PFSK-1 (cell line): ENCODE measurements around the gene PDCL2.

ENCODE experiments used
- FOXP2 ChIP-seq: optimal IDR thresholded peaks from 2 replicates; pipeline ENCODE3; 2011; ENCODE audit warnings: borderline replicate concordance, control low read depth, inconsistent platforms; ENCODE audit not compliant: insufficient read depth; ENCODE audit errors: extremely low read length, extremely low read depth
- POLR2AphosphoS5 ChIP-seq: IDR thresholded peaks from 2 replicates; pipeline ENCODE4 v1.6.1; 2012; ENCODE audit warnings: low read depth, mild to moderate bottlenecking, control low read depth, low read length, moderate library complexity
- SIN3A ChIP-seq: IDR thresholded peaks from 2 replicates; pipeline ENCODE4 v1.6.1; 2012; ENCODE audit warnings: mild to moderate bottlenecking, low read length, moderate library complexity, borderline replicate concordance; ENCODE audit not compliant: insufficient read depth
- TAF1 ChIP-seq: IDR thresholded peaks from 2 replicates; pipeline ENCODE4 v1.6.1; 2012; ENCODE audit warnings: low read length, control low read depth, borderline replicate concordance; ENCODE audit not compliant: insufficient read depth
- TF ChIP-seq, protein P1 (sequence below), 2 experiments: IDR thresholded peaks; 2 replicates each; pipeline versions ENCODE4 v1.6.1 to v1.8.0; 2011 to 2012; ENCODE audit warnings: low read depth in 2 of 2, low read length in 2 of 2, control low read depth in 1 of 2, inconsistent platforms in 1 of 2, mild to moderate bottlenecking in 1 of 2, moderate library complexity in 1 of 2; ENCODE audit not compliant: insufficient read depth in 1 of 2

The PDCL2 gene

DNA sequence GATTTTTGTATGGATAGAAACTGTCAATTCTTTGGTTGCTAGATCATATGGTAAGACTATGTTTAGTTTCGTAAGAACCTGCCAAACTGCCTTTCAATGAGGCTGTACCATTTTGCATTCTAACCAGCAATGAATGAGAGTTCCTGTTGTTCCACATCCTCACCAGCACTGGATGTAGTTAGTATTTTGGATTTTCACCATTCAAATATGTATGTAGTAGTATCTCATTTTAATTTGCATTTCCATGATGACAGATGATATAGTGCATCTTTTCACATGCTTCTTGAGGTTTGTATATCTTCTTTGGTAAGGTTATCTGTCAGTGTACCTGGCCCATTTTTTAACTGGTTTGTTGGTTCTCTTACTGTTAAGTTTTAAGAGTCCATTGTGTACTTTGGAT lies 80.0 kb downstream of the PDCL2 start:
- TF ChIP-seq TAF1 (no peak), FOXP2 (no peak), SIN3A (no peak), POLR2AphosphoS5 (no peak)
- TF ChIP-seq, protein P1, sequence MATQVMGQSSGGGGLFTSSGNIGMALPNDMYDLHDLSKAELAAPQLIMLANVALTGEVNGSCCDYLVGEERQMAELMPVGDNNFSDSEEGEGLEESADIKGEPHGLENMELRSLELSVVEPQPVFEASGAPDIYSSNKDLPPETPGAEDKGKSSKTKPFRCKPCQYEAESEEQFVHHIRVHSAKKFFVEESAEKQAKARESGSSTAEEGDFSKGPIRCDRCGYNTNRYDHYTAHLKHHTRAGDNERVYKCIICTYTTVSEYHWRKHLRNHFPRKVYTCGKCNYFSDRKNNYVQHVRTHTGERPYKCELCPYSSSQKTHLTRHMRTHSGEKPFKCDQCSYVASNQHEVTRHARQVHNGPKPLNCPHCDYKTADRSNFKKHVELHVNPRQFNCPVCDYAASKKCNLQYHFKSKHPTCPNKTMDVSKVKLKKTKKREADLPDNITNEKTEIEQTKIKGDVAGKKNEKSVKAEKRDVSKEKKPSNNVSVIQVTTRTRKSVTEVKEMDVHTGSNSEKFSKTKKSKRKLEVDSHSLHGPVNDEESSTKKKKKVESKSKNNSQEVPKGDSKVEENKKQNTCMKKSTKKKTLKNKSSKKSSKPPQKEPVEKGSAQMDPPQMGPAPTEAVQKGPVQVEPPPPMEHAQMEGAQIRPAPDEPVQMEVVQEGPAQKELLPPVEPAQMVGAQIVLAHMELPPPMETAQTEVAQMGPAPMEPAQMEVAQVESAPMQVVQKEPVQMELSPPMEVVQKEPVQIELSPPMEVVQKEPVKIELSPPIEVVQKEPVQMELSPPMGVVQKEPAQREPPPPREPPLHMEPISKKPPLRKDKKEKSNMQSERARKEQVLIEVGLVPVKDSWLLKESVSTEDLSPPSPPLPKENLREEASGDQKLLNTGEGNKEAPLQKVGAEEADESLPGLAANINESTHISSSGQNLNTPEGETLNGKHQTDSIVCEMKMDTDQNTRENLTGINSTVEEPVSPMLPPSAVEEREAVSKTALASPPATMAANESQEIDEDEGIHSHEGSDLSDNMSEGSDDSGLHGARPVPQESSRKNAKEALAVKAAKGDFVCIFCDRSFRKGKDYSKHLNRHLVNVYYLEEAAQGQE (IDR thresholded peaks at IDR 0.05; ENCODE audit: insufficient read depth in 1 of 2, low read depth in 2 of 2, low read length in 2 of 2) = no peak

DNA sequence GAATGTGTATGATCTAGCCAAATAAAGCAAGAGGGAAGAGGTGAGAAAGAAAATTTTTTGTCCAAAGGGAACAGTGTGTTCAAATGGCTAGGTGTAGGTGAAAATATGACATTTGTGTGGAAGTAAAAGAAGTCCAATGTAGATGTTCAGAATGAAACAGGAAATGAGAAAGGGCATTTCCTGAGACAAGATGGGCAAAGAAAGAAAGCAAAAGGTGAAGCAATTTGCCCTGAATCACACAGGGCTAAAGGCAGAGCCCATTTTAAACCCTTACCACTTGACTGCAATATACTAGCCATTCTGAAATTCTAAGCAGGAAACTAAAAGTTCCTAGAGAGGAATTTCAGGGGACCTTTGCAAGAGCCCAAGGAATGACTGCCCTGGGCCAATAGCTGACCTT lies 81.4 kb downstream of the PDCL2 start:
- TF ChIP-seq POLR2AphosphoS5 = no peak
- TF ChIP-seq, protein P1 (IDR thresholded peaks at IDR 0.05; ENCODE audit: insufficient read depth in 1 of 2, low read depth in 2 of 2, low read length in 2 of 2) = no peak
- TF ChIP-seq TAF1 = no peak
- no peak for TF ChIP-seq FOXP2
- no peak for TF ChIP-seq SIN3A

DNA sequence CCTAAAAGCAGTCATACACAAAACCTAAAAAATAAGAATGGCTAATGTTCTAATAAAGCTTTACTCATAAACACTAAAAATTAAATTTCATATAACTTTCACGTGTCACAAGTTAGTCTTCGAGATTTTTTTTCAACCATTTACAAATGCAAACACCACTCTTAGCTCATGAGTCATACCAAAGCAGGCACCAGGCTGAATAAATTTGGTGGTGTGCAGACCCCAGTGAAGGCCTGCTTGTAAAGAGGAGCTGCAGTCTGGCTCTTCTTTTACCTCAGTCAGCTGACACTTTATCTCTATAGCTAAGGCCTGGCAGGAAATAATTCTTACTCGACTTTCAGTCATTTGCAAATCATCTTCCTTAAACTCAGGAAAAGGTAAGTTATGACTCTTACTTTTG lies 82.8 kb downstream of the PDCL2 start:
- TF ChIP-seq, protein P1 (IDR thresholded peaks at IDR 0.05; ENCODE audit: insufficient read depth in 1 of 2, low read depth in 2 of 2, low read length in 2 of 2) = no peak
- TF ChIP-seq FOXP2 (no peak), SIN3A (no peak), POLR2AphosphoS5 (no peak), TAF1 (no peak)

DNA sequence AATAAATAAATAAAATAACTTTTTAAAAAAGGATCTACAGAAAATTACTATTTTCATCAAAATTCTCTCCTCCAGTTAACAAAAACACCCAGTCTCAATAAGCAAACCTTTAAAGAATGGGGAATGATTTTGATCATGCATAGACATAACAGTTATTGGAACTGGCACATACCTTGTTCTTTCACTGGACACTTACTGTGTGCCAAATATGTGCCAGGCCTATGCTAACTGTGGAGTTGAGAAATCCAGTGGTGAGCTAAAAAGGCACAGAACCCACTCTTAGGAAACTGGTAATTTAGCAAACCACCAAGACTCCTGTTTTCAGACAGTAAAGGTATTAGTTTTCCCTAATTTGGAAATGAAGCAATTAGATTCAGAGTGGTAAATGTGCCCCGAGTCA lies 84.4 kb downstream of the PDCL2 start:
- TF ChIP-seq TAF1 (no peak), FOXP2 (no peak), POLR2AphosphoS5 (no peak)
- TF ChIP-seq, protein P1 (IDR thresholded peaks at IDR 0.05; ENCODE audit: insufficient read depth in 1 of 2, low read depth in 2 of 2, low read length in 2 of 2) = no peak
